Measurements from ENCODE around the gene SCN10A.

DNA sequence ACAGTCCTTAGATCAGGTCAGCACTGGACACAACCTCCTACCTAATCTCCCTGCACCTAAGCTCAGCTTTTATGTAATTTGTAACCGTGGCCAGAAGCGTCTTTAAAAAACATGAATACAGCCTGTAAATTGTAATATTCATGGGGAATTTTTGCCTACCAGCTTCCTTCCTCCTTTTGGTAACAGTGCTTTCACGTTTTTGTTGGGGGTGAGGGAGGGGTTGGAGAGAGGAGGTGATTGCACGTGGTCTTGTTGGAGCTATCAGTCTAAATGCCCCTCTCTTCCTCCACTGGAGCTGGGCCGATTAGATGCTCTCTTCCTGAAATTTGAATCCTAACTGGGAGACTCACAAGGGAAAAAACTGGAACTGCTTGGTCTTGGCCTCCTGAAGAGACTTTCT is 131.5 kb downstream of the SCN10A start:
- TF ChIP-seq CTCF (IDR thresholded peaks at IDR 0.05) (no peak), POLR2A (IDR thresholded peaks at IDR 0.05) (no peak)

Measured in ovary (tissue), 3 donors.